H1 (cell line): ENCODE measurements around the gene SFMBT2. TPM values are rescaled to one million over a fixed set of nuclear protein-coding genes. Genes with fewer than 3 reads are reported as not detected.

Experiments used
- CBX5 ChIP-seq: fragments of 300-800, 300-1000 bp; sonication (generic); IDR thresholded peaks from 2 replicates; pipeline ENCODE4 v1.7.1; 2016; ENCODE audit warnings: antibody characterized with exemption, low read length, low read depth
- EZH2 ChIP-seq: fragments of 200-600 bp; sonication (generic); IDR thresholded peaks from 2 replicates; pipeline ENCODE4 v1.7.1; 2012; ENCODE audit warnings: low read depth, mild to moderate bottlenecking, moderate library complexity, low read length, inconsistent platforms; ENCODE audit not compliant: severe bottlenecking
- GABPA ChIP-seq: IDR thresholded peaks from 2 replicates; pipeline ENCODE4 v1.6.1; 2011; ENCODE audit warnings: mild to moderate bottlenecking, low read length, moderate library complexity, borderline replicate concordance; ENCODE audit not compliant: insufficient read depth
- SP1 ChIP-seq: IDR thresholded peaks from 2 replicates; pipeline ENCODE4 v1.6.1; 2011; ENCODE audit warnings: low read depth, low read length
- TCF12 ChIP-seq: IDR thresholded peaks from 2 replicates; pipeline ENCODE4 v1.6.1; 2011; ENCODE audit warnings: low read depth, mild to moderate bottlenecking, low read length
- polyA plus RNA-seq, 7 experiments: library from polyadenylated mRNA; depleted of rRNA in 3 of 7; stranded (reverse) in 5 of 7; unstranded in 2 of 7; fragments of >200 nt in 5 of 7; fragments of 200-250 nt in 2 of 7; gene quantifications; 1 replicate in 5 of 7; 2 replicates in 1 of 7; 4 replicates in 1 of 7; pipeline versions ENCODE4 v1.2.1 to v1.2.3, GENCODE V29; 2011 to 2013; ENCODE audit warnings: missing spikeins in 2 of 7, mixed read lengths in 2 of 7
- total RNA-seq: library from RNA; stranded (reverse); fragmentation: NEBNext Ultra II Directional; extraction: Animal tissue kit (Norgen Biotek cat#: 25700); gene quantifications from 2 replicates; pipeline ENCODE4 v1.2.1, GENCODE V29; 2021

SFMBT2 gene
- total and polyA plus RNA-seq, 2 of the 8 experiments (the other 6 are each of a cell fraction or from before 2014, with no cell fraction given) = 2.9 to 11.0 TPM

- TF ChIP-seq TCF12 (no peak), EZH2 (no peak), CBX5 (no peak), GABPA (no peak), SP1 (no peak)
Measured at GRCh38 chr10:7239312-7239985, 171.4 kb downstream of the SFMBT2 start (continued).
